ENCODE data around the gene SORL1. TPM values are rescaled to one million over a fixed set of nuclear protein-coding genes. Genes with fewer than 3 reads are reported as not detected.
"Not testable (repeated sequence)": the region's sequence is repeated elsewhere in the genome, so short reads cannot be mapped to it uniquely, and the experiment has no call there.

The SORL1 gene, protein sequence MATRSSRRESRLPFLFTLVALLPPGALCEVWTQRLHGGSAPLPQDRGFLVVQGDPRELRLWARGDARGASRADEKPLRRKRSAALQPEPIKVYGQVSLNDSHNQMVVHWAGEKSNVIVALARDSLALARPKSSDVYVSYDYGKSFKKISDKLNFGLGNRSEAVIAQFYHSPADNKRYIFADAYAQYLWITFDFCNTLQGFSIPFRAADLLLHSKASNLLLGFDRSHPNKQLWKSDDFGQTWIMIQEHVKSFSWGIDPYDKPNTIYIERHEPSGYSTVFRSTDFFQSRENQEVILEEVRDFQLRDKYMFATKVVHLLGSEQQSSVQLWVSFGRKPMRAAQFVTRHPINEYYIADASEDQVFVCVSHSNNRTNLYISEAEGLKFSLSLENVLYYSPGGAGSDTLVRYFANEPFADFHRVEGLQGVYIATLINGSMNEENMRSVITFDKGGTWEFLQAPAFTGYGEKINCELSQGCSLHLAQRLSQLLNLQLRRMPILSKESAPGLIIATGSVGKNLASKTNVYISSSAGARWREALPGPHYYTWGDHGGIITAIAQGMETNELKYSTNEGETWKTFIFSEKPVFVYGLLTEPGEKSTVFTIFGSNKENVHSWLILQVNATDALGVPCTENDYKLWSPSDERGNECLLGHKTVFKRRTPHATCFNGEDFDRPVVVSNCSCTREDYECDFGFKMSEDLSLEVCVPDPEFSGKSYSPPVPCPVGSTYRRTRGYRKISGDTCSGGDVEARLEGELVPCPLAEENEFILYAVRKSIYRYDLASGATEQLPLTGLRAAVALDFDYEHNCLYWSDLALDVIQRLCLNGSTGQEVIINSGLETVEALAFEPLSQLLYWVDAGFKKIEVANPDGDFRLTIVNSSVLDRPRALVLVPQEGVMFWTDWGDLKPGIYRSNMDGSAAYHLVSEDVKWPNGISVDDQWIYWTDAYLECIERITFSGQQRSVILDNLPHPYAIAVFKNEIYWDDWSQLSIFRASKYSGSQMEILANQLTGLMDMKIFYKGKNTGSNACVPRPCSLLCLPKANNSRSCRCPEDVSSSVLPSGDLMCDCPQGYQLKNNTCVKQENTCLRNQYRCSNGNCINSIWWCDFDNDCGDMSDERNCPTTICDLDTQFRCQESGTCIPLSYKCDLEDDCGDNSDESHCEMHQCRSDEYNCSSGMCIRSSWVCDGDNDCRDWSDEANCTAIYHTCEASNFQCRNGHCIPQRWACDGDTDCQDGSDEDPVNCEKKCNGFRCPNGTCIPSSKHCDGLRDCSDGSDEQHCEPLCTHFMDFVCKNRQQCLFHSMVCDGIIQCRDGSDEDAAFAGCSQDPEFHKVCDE (N-terminal part only)
- 15.3 TPM for polyA plus RNA-seq (2013, experiment 1 of 2)
- 15.5 TPM for polyA plus RNA-seq (2013, experiment 2 of 2)

DNA sequence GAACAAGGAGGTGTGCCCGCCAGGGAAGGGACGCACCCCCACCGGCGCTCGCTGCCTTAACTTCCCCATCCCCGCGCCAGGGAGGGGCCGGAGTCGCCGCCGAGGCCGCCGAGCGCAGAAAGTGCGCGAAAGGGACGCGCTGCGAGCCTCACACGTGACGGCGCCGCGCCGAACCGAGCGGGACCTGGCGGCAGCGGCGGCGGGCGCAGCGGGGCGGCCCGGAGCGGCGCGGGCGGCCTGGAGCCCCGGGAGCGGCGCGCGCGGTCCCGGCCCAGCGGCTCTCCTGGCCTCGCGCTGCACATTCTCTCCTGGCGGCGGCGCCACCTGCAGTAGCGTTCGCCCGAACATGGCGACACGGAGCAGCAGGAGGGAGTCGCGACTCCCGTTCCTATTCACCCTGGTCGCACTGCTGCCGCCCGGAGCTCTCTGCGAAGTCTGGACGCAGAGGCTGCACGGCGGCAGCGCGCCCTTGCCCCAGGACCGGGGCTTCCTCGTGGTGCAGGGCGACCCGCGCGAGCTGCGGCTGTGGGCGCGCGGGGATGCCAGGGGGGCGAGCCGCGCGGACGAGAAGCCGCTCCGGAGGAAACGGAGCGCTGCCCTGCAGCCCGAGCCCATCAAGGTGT lies at the start of gene SORL1:
TSS of gene SORL1 (plus strand) at position 329 of the 623 bp plus-strand sequence. CDS start at position 347, 18 bp downstream.
- Histone ChIP-seq H3K27ac (ENCODE audit: low read depth, low read length, severe bottlenecking) (no peak within 1 kb of the TSS), H3K36me3 (ENCODE audit: control insufficient read depth, insufficient read depth, low read length) (no peaks in the 10 kb centered on the region), H3K4me3 (ENCODE audit: extremely low read depth, insufficient read depth, low read length, poor library complexity, severe bottlenecking) (peak within 1 kb of the TSS; percentile 78), H3K9me3 (ENCODE audit: control insufficient read depth, low read length) (no peaks in the 10 kb centered on the region), H3K4me1 (ENCODE audit: control insufficient read depth, insufficient read depth, low read length, poor library complexity, severe bottlenecking) (peaks cover 22% of the 10 kb centered on the region)
- WGBS, 2 experiments (ENCODE audit: insufficient coverage in 2 of 2) = 0 to 1% methylated on average over 31 to 70 of the region's 89 CpGs

DNA sequence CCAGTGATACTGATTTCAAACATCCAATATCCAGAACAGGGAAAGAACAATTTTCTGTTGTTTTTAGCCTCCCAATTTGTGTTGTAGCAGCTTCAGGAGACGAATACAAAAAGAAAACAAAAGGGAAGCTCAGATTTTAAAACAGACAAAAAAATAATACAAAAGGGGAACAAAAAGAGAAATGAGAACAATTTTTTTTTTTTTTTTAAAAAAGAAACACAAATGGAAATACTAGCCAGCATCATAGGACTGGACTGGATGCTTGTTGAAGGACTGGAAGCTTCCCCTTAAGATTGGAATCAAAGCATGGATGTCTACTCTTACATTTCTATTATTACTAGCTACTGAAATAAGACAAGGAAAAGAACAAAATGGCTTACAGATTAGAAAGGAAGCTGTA lies 46.5 kb upstream of the SORL1 start:
- H3K4me1 ChIP-seq (ENCODE audit: control insufficient read depth, insufficient read depth, low read length, poor library complexity, severe bottlenecking) = no peaks in the 10 kb centered on the region
- no peak overlapping the region for H3K4me3 ChIP-seq (ENCODE audit: extremely low read depth, insufficient read depth, low read length, poor library complexity, severe bottlenecking)
- H3K27ac ChIP-seq (ENCODE audit: low read depth, low read length, severe bottlenecking) = no peak overlapping the region
- WGBS, 2 experiments (ENCODE audit: insufficient coverage in 2 of 2) = no CpG with 5 or more reads among the region's 1 CpG
- no peaks in the 10 kb centered on the region for H3K36me3 ChIP-seq (ENCODE audit: control insufficient read depth, insufficient read depth, low read length)
- H3K9me3 ChIP-seq (ENCODE audit: control insufficient read depth, low read length) = peaks cover 7% of the 10 kb centered on the region

DNA sequence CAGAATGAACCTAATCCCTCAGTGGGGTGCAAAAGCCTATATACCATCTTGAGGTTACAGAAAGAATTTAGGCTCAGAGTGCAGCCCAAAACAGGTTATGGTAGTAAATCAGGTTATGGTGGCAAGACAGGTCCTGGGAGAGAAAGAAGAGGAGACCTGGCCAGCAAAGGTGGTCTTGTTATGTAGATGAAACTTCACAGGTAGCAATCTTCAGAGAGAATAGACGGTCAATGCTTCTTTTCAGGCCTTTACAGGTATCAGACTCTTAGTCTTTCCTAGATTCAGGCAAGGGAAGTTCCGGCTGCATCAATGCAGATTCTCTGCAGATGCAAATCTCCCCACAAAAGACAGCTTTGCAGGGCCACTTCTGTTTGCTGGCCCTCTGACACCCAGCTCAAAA lies 45.8 kb upstream of the SORL1 start:
- Histone ChIP-seq H3K27ac (ENCODE audit: low read depth, low read length, severe bottlenecking) (no peak overlapping the region), H3K36me3 (ENCODE audit: control insufficient read depth, insufficient read depth, low read length) (no peaks in the 10 kb centered on the region), H3K9me3 (ENCODE audit: control insufficient read depth, low read length) (peaks cover 7% of the 10 kb centered on the region), H3K4me1 (ENCODE audit: control insufficient read depth, insufficient read depth, low read length, poor library complexity, severe bottlenecking) (no peaks in the 10 kb centered on the region), H3K4me3 (ENCODE audit: extremely low read depth, insufficient read depth, low read length, poor library complexity, severe bottlenecking) (no peak overlapping the region)
- WGBS, 2 experiments (ENCODE audit: insufficient coverage in 2 of 2) = 52 to 53% methylated on average over 2 of the region's 2 CpGs

DNA sequence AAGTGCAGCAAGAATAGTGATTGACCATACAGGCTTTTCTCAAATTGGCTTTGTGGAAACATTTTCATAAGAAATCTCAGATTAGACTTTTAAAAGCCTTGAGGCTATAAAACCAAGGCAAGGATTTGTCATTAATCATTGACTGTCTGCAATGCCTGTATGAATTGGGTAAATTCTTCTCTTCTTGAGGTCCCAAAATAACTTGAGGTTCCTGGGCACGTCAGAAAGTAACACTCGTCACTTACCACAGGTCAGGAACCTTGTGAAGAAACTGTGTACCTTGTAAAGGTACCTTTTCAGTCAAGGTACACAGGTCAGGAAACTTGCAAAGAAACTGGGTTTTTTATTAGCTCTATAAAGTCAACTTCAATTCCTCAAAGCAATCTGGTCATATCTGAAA lies 43.3 kb upstream of the SORL1 start:
- no peak overlapping the region for H3K4me3 ChIP-seq (ENCODE audit: extremely low read depth, insufficient read depth, low read length, poor library complexity, severe bottlenecking)
- WGBS, 2 experiments (ENCODE audit: insufficient coverage in 2 of 2) = 80 to 100% methylated on average over 1 to 2 of the region's 2 CpGs

DNA sequence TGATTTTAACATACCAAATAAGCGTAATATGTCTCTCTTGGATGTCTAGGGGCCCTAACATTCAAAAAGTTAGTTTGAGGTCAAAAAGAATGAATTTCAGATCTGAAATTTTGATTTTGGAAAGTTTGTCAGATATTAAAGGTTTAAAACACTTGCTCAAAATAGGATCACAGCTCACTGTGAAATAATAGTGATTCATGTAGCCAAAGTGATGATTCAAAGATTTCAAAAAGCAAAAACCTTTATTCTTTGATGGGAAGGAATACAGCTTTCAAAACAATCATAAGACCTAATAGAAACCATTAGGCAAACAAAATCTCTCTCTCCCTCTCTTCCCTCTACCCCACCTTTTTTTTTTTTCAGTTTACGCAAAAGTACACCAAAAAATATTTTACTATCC lies 42.1 kb upstream of the SORL1 start:
- not testable (repeated sequence) for H3K4me3 ChIP-seq (ENCODE audit: extremely low read depth, insufficient read depth, low read length, poor library complexity, severe bottlenecking); H3K4me1 ChIP-seq (ENCODE audit: control insufficient read depth, insufficient read depth, low read length, poor library complexity, severe bottlenecking); H3K36me3 ChIP-seq (ENCODE audit: control insufficient read depth, insufficient read depth, low read length); H3K27ac ChIP-seq (ENCODE audit: low read depth, low read length, severe bottlenecking); H3K9me3 ChIP-seq (ENCODE audit: control insufficient read depth, low read length)
- 100% methylated on average over 1 of the region's 2 CpGs; no CpG with 5 or more reads in 1 of the 2 experiments for WGBS, 2 experiments (ENCODE audit: insufficient coverage in 2 of 2)

More for the DNA sequence above, 43.3 kb upstream of the SORL1 start:
- no peaks in the 10 kb centered on the region for H3K9me3 ChIP-seq (ENCODE audit: control insufficient read depth, low read length)
- no peaks in the 10 kb centered on the region for H3K36me3 ChIP-seq (ENCODE audit: control insufficient read depth, insufficient read depth, low read length)
- H3K27ac ChIP-seq (ENCODE audit: low read depth, low read length, severe bottlenecking) = no peak overlapping the region
- H3K4me1 ChIP-seq (ENCODE audit: control insufficient read depth, insufficient read depth, low read length, poor library complexity, severe bottlenecking) = no peaks in the 10 kb centered on the region

DNA sequence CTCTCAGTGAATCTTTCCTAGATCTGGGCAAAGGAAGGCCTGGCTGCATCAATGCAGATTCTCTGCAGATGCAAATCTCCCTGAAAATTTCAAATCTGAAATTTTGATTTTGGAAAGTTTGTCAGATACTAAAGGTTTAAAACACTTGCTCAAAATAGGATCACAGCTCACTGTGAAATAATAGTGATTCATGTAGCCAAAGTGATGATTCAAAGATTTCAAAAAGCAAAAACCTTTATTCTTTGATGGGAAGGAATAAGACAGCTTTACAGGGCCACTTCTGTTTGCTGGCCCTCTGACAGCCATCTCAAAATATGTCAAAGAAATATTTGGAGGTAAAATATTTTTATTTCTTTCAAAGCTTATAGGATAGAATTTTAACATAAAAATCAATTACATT lies 40.8 kb upstream of the SORL1 start:
- not testable (repeated sequence) for H3K36me3 ChIP-seq (ENCODE audit: control insufficient read depth, insufficient read depth, low read length); H3K9me3 ChIP-seq (ENCODE audit: control insufficient read depth, low read length); H3K27ac ChIP-seq (ENCODE audit: low read depth, low read length, severe bottlenecking); H3K4me1 ChIP-seq (ENCODE audit: control insufficient read depth, insufficient read depth, low read length, poor library complexity, severe bottlenecking); H3K4me3 ChIP-seq (ENCODE audit: extremely low read depth, insufficient read depth, low read length, poor library complexity, severe bottlenecking)

DNA sequence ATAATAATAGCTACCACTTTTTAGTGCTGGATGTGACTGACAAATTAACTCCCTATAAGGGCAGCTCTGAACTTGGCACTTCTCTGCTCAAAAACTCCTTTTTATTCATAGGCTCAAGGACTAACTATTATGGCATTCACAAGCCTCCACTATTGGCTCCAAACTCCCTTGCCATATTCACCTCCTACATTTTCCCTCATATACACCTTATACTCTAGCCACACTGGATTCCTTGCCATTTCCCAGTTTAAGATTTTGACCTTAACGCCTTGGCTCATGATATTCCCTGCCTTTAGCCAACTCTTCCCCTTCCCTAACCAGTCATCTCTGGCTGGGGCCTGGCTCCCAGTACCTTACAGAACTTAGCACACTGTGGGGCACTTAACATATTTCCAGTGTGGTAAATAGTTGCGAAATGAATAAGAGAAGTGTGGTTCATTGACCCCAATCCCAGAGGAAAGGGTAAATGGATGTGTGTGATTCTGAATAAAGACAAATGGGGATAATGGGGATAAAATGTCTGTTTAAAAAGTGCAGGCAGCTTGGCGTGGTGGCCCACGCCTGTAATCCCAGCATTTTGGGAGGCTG lies 40.0 kb upstream of the SORL1 start:
- WGBS, 2 experiments (ENCODE audit: insufficient coverage in 2 of 2) = 87 to 100% methylated on average over 4 of the region's 4 CpGs
- Histone ChIP-seq H3K36me3 (ENCODE audit: control insufficient read depth, insufficient read depth, low read length) (no peaks in the 10 kb centered on the region), H3K4me3 (ENCODE audit: extremely low read depth, insufficient read depth, low read length, poor library complexity, severe bottlenecking) (no peak overlapping the region), H3K9me3 (ENCODE audit: control insufficient read depth, low read length) (no peaks in the 10 kb centered on the region), H3K4me1 (ENCODE audit: control insufficient read depth, insufficient read depth, low read length, poor library complexity, severe bottlenecking) (no peaks in the 10 kb centered on the region), H3K27ac (ENCODE audit: low read depth, low read length, severe bottlenecking) (no peak overlapping the region)

DNA sequence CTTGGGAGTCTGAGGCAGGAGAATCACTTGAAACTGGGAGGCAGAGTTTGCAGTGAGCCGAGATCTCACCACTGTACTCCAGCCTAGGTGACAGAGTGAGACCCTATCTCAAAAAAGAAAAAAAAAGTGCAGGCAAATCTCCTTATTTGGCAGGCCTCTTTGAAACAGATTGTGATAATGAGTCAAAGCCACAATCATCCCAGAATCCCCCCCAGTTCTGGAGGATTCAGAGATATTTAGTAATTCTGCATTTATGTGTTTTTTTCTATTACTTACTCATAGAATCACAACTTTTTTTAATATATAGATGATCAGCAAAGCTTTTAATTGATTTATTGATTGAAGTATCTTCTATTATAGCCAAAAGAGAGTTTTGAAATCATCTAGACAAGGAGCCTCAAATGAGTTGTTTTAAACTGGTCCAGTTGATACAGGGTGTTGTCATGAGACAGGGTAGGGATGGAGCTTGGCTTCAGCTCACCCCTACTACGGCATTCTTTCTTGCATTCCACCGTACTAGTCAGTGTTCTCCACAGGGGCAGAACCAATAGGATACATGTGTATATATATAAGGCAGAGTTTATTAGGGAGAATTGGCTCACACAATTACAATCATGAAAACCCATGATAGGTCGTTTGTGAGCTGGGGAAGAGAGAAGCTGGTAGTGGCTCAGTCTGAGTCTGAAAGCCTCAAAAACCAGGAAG lies 39.3 kb upstream of the SORL1 start:
- no peak overlapping the region for H3K27ac ChIP-seq (ENCODE audit: low read depth, low read length, severe bottlenecking)
- 60 to 80% methylated on average over 1 of the region's 4 CpGs for WGBS, 2 experiments (ENCODE audit: insufficient coverage in 2 of 2)
- no peaks in the 10 kb centered on the region for H3K4me1 ChIP-seq (ENCODE audit: control insufficient read depth, insufficient read depth, low read length, poor library complexity, severe bottlenecking)
- no peaks in the 10 kb centered on the region for H3K36me3 ChIP-seq (ENCODE audit: control insufficient read depth, insufficient read depth, low read length)
- no peak overlapping the region for H3K4me3 ChIP-seq (ENCODE audit: extremely low read depth, insufficient read depth, low read length, poor library complexity, severe bottlenecking)
- no peaks in the 10 kb centered on the region for H3K9me3 ChIP-seq (ENCODE audit: control insufficient read depth, low read length)

DNA sequence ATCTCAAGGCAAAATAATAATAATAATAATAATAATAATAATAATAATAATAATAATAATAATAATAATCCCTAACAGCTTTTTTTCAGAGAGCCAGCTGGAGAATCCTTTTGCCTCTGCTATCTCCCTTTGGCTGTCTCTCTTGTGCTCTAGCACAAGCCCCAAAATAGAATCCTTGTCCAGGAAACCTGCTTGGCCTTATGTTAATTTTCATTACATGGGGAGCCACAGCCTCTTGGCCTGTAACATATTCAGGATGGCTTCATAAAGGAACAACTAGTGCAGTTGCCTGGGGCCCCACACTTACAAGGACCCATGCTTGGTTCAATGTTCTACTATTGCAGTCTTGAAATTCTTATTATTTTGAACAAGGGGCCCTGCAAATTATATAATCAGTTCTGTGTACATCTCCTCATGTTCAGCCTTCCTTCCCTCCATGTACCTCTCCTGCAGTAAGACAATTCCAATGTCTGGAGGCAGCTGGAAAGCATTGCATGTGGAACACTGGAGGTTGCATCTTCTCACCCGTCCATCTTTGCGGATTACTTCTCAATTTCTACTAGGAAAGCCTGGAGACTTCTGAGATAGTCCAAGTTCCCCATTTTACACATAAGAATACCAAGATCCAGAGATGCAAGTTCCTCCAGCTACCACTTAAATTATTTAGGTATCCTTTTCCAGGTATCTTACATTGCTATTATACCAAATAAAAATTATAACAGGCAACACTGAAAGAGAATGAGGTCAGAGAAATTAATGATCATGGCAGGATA lies 37.8 kb upstream of the SORL1 start:
- Histone ChIP-seq H3K27ac (ENCODE audit: low read depth, low read length, severe bottlenecking) (no peak overlapping the region), H3K4me3 (ENCODE audit: extremely low read depth, insufficient read depth, low read length, poor library complexity, severe bottlenecking) (no peak overlapping the region), H3K4me1 (ENCODE audit: control insufficient read depth, insufficient read depth, low read length, poor library complexity, severe bottlenecking) (no peaks in the 10 kb centered on the region), H3K9me3 (ENCODE audit: control insufficient read depth, low read length) (no peaks in the 10 kb centered on the region), H3K36me3 (ENCODE audit: control insufficient read depth, insufficient read depth, low read length) (no peaks in the 10 kb centered on the region)
- WGBS, 2 experiments (ENCODE audit: insufficient coverage in 2 of 2) = 85 to 100% methylated on average over 2 of the region's 2 CpGs

All from mesodermal cell (in vitro differentiated cells).